DMS53 treated with DMSO at 0.1 percent for 48 hours (cell line): ENCODE results near the gene CENPM.
"Not testable (repeated sequence)": the region's sequence is repeated elsewhere in the genome, so short reads cannot be mapped to it uniquely, and the experiment has no call there.

ENCODE experiments used
- DNase-seq: peaks from one replicate; lab custom pipeline; 2025; ENCODE audit not compliant: unreplicated experiment; lab: John Stamatoyannopoulos, UW

Gene CENPM

DNA sequence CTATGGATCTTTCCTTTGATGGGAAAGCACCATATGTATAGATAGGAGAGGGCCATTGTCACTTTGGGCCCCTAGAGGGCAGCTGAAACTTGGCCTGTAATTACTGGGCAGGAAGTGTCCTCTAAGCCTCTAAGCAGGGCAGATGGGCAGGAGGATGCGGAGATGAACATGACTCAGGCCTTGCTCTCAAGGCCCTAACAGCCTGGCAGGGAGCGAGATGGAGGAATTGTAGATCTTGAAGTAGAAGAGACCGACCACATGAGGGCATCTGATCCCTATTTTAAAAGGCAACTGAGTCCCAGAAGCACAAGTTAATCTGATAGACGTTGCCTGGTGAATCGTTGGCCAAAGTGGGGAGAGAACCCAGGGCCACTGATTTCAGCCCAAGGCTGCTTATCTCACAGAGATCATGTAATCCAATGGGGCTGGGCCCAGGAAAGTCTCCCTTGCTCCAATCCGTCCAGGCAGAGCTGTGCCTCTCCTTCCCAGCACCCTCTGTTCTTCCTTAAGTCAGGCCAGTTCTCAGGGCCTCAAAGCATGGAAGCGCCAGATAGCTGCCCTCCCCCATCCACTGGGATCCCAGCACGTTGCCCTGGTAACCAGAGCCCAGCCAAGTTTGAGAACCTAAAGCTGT is 19.8 kb upstream of the CENPM start:
- peak; percentile 85 for DNase-seq

DNA sequence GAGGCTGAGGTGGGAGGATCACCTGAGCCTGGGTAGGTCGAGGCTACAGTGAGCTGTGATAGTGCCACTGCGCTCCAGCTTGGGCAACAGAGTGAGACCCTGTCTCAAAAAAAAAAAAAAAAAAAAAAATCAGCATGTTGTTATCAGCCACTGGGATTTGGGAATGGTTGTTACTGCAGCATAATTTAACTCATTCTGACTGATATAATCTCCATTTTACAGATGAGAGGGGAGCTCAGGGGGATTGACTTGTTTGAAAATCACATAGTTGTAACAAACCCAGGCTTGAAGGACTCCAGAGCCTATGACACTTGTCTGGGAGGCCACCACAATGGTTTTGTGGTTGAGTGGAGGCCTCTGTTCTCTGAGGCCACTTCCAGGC is 19.3 kb upstream of the CENPM start:
- no peak for DNase-seq

DNA sequence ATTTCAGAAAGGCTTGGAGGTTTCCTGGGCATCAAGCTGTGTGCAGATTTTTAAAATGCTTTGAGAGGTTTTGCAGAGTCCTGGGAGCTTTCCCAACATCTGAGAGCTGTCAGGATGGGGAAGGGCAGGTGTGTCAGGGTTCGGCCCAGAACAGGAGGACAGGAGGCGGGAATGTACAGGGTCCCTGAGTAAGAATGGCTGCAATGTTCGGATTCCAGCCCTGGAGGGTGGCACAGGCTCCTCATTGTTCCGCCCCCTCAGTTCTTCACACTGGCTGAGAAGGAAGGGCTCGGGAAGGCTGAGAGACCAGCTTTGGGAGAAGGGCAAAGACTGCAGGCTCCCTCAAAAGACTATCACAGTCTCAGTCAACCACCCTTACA is 17.1 kb upstream of the CENPM start:
- DNase-seq: no peak

DNA sequence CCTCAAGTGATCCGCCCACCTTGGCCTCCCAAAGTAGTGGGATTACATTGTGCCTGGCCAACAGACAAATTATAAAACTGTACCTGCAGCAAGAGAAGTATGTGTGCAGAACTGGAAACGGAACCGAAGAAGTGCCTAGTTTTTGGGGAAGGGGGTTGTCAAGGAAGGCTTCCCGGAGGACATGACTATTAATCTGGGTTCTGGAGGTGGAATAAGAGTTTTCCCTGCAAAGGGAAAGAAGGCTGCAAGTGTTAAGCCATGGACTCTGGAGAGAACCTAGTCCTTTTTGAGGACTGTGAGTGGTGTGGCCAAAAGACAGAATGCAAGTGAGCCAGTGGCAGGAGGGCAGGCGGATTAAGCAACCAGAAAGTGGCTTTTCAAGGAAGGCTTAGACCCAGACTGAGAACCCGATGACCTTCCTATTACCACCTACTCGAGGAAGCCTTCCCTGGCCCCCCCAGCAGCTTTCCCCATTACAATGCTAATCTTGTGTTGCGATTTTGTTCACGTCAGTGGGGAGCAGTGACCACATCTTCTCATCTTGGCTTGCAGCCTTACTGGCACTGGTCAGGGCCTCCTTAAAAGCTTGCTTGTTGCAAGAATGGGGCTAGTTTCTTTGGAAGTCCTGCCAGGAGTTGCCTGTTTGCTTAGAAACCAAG is 16.6 kb upstream of the CENPM start:
- DNase-seq: no peak

DNA sequence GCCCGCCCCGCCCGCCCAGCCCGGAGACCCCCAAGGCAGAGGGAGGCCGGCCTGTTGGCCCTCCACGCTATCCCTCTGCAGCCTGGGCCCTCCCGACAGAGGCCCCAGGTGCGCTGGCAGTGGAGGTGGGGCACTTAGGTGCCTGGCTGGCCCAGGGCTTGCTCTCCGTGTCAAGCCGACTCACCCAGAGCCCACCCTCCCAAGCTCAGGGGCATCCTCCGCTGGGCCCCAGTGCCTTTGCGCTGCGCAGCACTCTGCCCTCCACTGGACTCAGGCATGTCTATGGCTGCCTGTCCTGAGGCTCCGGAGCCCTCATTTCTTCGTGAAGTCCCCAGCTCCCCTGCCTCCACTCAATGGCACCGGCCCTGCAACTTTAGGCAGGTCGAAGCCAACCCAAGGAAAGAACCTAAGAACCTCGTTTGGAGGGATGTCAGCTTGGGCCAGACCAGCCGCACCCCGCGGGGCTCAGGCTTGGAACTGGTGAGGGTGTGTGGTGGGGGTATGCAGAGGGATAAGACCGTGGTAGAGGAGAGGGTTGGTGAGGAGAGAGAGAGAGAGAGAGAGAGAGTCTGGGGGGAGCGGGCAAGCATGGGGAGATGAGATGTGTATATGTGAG is 11.1 kb upstream of the CENPM start:
- no peak for DNase-seq

DNA sequence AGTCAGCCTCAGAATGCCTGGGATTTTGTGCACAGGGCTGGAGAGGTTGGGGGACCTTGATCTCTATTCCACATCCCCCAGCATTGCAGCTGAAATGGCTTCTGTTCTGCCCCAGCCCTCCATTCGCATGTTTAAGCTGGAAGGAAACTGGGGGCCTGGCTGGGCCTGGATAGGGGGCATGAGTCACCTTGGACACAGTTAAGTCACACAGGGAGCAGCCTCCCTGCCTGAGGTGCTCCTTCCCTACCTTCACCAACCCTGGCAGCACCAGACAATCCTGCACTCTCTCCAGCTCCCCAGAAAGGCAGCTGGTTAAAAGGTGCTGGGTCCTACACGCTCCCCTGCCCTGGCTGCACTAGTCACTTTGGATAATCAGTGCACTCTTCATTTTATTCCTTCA is 5.8 kb upstream of the CENPM start:
- no peak for DNase-seq

DNA sequence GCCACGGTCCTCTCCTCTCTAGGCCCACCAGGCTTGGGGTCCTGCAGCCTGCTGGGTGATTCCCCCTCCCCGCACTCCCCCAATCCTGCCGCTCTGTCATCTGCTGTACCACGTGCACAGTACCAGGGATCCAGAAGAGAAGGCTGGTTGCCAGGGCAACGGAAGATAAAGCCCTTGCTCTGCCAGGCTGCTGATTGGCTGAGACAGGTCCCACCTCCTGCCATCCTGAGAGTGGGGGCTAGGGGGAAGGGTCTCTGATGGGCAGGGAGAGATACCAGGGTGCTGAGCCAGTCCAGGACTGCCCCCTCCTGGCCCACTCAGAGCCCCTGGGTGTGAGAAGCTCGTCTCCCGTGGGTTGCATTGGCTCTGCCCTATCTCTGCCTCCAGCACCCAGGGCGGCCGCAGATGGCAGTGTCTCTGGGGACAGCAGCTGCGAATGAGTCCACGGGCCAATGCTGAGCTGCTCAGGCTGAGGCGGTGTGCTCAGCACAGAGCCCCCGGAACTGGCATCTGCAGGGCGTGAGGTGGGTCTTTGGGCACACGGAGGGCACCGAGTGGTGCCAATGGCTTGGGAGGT is 5.0 kb upstream of the CENPM start, which contains the start of gene SMIM45:
Gene SMIM45, plus strand, starts transcription at position 253 of the 577 bp plus-strand sequence.
- DNase-seq: no peak

DNA sequence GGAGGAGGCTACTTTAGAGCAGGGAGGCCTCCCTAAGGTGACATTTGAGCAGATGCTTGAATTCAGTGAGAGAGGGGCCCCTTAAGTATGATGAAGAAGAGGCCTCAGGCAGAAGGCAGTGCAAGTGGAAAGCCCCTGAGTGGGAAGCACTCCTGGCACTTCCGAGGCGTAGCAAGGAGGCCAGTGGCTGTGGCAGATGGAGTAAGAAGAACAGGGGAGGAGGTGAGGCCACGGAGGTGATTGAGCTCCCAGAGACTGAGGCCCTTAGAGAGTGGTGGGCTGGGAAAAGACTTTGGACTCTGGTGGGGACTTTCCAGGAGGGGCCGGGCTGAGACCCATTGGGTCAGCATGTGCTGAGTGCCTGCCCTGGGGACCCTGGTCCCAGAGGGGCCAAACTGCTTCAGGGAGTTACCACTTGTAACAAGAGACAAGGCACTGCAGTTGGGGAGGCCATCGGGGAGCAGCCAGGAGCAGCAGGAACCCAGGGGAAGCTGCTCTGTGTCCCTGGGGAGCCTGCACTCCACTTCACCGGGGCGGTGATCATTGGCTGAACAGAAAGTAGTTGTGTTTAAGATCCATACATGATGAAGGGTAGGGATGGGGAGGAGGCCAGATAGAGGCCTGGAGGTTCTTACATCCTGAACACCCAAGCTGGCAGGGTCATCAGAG is 2.5 kb upstream of the CENPM start:
- DNase-seq: no peak

DNA sequence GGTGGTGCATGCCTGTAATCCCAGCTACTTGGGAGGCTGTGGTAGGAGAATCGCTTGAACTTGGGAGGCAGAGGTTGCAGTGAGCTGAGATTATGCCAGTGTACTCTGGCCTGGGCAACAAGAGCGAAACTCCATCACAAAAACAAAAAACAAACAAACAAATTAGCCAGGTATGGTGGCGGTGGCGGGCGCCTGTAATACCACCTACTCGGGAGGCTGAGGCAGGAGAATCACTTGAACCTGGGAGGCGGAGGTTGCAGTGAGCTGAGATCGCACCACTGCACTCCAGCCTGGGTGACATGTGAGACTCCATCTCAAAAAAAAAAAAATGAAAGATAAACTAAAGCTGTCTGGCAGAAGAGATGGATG is 2.0 kb upstream of the CENPM start:
- not testable (repeated sequence) for DNase-seq

DNA sequence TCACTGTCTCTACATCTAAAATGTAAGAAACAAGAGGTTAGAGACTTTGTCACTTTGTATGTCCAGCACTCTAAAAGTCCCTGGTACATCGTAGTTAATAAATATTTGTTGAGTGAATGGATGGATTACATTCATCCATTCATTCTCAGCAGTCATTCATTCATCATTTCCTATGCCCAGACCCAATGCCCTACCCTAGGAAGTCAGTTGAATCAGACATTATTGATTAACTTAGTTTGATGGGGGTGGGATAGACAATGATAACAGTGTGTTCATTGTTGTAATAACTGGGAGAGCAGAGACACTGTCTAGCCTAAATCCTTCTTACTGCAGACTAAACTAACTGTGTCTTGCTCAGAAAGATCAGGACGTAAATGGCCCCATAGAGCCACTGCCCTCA is 1.2 kb upstream of the CENPM start:
- DNase-seq: no peak

DNA sequence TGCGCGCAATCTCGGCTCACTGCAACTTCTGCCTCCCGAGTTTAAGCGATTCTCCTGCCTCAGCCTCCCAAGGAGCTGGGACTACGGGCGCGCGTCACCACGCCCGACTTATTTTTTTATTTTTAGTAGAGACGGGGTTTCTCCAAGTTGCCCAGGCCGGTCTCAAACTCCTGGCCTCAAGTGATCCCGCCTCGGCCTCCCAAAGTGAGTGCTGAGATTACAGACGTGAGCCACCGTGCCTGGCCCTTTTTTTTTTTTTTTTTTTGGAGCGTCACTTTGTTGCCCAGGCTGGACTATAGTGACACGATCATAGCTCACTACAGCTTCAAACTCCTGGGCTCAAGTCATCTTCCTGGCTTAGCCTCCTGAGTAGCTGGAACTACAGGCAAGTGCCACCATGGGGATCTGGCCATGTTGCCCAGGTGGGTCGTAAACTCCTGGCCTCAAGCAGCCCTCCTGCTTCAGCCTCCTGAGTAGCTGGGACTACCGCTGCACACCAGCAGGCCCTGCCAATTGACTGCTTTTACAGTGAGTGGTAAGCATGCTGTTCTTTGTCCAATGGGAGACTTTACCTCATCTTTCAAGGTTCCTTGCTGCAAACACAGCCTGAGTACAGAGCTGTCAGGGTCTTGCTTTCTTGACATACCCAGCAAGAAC is 600 bp upstream of the CENPM start:
- no peak for DNase-seq

DNA sequence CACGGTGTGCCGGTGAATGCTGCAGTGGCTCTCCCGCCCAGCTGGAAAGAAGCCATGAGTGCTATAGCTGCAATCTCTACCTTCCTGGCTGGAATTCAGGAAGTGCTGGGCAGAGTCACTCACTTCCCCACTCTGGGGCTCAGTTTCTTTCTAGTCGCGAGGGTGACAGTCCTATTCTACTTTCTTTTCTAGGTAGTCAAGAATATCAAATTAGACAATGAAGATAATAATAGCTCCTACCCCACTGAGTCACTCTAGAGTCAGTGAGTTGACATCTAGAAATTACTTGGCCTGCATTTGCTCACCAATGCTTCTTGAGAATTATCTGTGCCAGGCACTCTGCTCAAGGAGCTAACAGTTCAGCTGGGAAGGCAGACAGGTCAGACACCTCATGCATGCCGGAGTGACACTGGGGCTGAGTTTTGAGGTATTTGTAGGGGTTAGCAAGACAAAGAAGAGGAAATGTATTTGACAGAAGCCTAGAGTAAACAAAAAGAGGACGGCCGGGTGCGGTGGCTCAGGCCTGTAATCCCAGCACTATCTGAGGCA is 3.2 kb downstream of the CENPM start:
- no peak for DNase-seq

DNA sequence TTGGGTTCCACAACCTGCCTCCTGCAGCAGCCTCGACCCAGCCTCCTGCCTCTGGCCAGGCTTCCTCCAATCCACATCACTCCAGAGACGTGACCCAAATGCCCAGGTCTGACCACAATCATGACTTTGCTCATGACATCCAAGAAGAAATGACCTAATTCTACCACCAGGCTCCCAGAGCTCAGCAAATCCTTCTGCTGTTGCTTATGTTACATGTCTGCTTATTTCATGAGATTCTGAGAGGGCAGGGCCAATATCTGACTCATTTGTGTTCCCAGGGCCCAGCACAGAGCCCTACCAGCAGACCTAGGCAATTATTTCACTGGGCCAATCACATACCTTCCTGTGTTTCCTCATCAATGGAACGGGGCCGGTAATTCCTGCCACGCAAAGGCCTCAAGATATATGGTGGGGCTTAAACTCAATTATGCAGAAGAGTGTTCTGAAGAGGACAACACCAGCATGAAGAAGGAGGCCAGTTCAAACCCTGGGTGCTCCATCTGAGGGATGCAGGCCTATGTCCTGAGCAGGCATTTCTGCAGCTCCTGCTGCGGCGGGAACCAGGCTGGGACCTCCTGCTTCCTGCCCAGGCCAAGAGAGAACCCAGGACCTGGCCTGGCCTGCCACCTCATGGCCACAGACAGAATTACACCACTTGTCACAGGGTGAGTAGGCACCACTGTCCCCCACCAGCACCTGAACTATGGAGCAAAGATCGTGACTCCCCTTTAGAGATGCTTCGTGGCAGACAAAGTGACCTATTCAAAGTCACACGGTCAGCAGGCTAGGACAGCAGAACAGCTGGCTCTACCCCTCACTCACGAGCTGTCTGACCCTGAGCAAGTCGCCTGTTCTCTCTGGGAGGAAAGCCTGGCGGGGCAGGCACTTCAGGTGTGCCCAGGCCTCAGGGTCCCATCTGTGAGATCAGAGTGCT is 5.9 kb downstream of the CENPM start:
- peak; percentile 60 for DNase-seq

DNA sequence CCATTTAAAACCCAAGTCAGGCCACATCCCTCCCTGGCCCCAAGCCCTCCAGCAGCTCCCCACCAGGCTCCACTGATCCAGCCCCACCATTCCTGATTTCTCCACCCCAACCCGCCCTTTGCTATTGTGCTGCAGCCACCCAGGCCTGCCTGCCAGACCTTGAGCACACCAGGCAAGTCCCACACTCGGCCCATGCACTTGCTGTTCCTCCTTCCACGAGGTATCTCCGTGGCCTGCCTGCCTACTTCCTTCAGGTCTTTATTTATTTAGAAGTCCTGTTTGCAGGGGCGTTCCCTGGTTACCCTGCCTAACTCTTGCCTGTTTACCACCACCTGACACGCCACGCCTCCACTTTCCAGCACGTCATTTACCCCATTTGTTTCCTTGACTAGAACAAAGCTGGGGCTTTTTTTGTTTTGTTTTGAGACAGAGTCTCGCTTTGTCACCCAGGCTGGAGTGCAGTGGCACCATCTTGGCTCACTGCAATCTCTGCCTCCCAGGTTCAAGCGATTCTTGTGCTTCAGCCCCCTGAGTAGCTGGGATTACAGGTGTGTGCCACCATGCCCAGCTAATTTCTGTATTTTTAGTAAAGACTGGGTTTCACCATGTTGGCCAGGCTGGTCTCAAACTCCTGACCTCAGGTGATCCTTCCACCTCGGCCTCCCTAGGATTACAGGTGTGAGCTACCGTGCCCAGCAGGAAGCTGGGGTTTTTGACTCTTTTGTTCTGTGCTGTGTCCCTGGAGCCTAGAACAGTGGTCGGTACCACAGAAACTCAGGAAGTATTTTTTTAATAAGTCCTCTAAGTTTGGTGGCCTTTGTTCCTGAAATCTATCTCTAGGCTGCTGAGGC is 6.7 kb downstream of the CENPM start:
- DNase-seq: peak; percentile 20

DNA sequence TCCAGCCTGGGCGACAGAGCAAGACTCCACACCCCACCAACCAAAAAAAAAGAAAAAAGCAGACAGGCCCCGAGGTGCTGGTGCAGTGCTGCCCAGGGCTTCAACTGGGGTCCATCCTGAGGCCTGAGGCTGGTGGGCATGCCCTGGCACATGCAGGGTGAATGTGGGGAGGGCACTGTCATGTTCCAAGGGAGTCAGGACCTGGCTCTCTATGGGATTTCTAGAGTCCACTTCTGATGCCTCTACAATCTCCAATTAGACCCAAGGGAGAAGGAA is 10.1 kb downstream of the CENPM start:
- no peak for DNase-seq

DNA sequence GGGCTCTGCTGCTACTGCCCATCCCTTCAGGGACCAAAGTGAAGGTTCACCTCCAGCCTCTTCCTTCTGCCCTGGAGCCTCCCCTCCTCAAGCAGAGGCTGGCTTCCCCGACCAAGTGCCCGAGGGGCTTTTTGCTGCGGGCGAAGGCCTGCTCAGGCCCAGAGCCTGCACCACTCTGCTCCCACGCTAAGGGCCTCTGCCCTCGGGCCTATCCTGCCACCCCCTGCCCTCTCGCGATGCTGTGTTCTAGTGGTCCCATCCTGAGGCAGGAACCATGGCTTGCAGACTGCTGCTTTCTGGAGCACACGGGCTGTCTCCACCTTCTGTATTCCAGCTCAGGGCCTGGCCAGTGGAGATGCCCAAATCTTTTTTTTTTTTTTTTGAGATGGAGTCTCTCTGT is 11.4 kb downstream of the CENPM start:
- DNase-seq: no peak

DNA sequence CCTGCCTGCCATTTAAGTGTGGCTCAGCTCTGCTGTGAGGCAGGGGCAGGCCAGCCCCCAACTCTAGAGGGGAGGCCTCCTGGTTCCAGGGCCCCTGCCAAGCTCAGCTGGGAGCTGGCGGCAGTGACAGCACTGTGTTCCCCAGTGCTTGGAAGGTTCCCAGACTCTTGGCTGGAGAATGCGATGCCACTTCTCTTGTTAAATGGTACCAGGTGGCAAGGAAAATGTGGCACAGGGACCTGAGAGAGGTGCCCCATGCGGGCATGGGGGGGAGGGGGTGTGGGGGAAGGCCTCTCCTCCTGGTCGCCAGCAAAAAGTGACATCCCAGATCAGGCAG is 12.0 kb downstream of the CENPM start:
- no peak for DNase-seq

DNA sequence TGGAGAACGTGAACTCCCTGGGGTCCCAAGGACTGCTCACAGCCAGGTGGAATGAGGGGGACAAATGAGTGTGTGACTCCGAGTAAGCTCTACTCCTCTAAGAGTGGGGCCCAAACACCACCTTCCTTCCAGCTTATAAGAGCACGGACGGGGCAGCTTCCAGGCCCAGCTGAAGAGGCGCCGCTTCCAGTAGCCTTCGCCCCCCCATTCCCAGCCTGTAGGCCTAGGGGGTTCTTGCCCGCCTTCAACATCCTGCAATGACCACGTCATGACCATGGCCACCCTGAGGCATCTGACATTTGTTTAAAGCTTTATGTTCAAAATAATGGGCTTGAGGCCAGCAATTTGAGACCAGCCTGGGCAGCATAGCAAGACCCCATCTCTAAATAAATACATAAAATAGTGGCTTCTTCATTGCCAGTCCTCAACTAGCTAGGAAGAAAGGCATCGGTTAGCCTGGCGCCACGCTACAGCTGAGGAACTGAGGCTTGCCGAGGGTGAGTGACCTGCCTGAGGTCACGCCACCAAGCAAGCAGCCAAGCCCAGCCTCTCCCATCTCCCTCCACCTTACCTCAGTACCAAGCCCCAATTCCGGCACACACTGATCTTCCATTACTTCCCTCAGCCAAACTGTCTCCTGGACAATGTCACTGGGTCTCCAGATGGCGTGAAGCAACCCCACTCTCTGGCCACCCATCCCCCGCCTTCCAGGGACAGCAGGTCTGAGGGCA is 12.5 kb downstream of the CENPM start:
- DNase-seq: no peak
